ENCODE results near the gene TRIM37. TPM values are rescaled to one million over a fixed set of nuclear protein-coding genes. Genes with fewer than 3 reads are reported as not detected.

TRIM37 gene
- total RNA-seq, 1 experiment from 2014 or later: 37.7 TPM

- Histone ChIP-seq H3K36me3 (ENCODE audit: control insufficient read depth, insufficient read depth, low read length) (no peaks in the 10 kb centered on the region), H3K27me3 (replicated peaks; ENCODE audit: control insufficient read depth, insufficient read depth, low read length) (no peaks in the 10 kb centered on the region), H3K9me3 (no peaks in the 10 kb centered on the region), H3K4me1 (no peaks in the 10 kb centered on the region), H3K4me3 (ENCODE audit: low read depth, low read length) (no peak overlapping the region)
- no peak for TF ChIP-seq CTCF (IDR thresholded peaks at IDR 0.05; ENCODE audit: insufficient read depth in 1 of 2, low read depth in 1 of 2, low read length in 1 of 2, severe bottlenecking in 1 of 2, unreplicated experiment in 1 of 2)
- Mint-ChIP-seq H3K4me1 (ENCODE audit: low read depth, unreplicated experiment) (no peaks in the 10 kb centered on the region), H3K36me3 (ENCODE audit: insufficient read depth, unreplicated experiment) (no peaks in the 10 kb centered on the region), H3K4me3 (ENCODE audit: unreplicated experiment) (no peak overlapping the region), H3K27ac (ENCODE audit: unreplicated experiment) (no peak overlapping the region), H3K9me3 (ENCODE audit: unreplicated experiment) (no peaks in the 10 kb centered on the region), H3K27me3 (ENCODE audit: insufficient read depth, unreplicated experiment) (no peaks in the 10 kb centered on the region)
- intact Hi-C loops (cut with micrococcal nuclease; ENCODE audit: unreplicated experiment): no loop called here
- CTCF ChIA-PET: no interaction called here
- no peak for DNase-seq
- POLR2A ChIA-PET: no interaction called here
- no TSS peak for BruUV-seq (replicated peaks)
Measured at GRCh38 chr17:58982626-58983025, 124.1 kb downstream of the TRIM37 start.

- CTCF ChIA-PET: no interaction called here
- Mint-ChIP-seq H3K9me3 (ENCODE audit: unreplicated experiment) (no peaks in the 10 kb centered on the region), H3K27ac (ENCODE audit: unreplicated experiment) (no peak overlapping the region), H3K4me3 (ENCODE audit: unreplicated experiment) (no peak overlapping the region), H3K4me1 (ENCODE audit: low read depth, unreplicated experiment) (no peaks in the 10 kb centered on the region), H3K36me3 (ENCODE audit: insufficient read depth, unreplicated experiment) (no peaks in the 10 kb centered on the region), H3K27me3 (ENCODE audit: insufficient read depth, unreplicated experiment) (no peaks in the 10 kb centered on the region)
- no peaks in the 10 kb centered on the region for H3K36me3 ChIP-seq (ENCODE audit: control insufficient read depth, insufficient read depth, low read length)
- no peak for DNase-seq
- POLR2A ChIA-PET: no interaction called here
- no peaks in the 10 kb centered on the region for H3K4me1 ChIP-seq
- no peak for TF ChIP-seq CTCF (IDR thresholded peaks at IDR 0.05; ENCODE audit: insufficient read depth in 1 of 2, low read depth in 1 of 2, low read length in 1 of 2, severe bottlenecking in 1 of 2, unreplicated experiment in 1 of 2)
- intact Hi-C loops (cut with micrococcal nuclease; ENCODE audit: unreplicated experiment): no loop called here
- no peaks in the 10 kb centered on the region for H3K27me3 ChIP-seq (replicated peaks; ENCODE audit: control insufficient read depth, insufficient read depth, low read length)
- no peaks in the 10 kb centered on the region for H3K9me3 ChIP-seq
- BruUV-seq (replicated peaks): no TSS peak
- H3K4me3 ChIP-seq (ENCODE audit: low read depth, low read length): no peak overlapping the region
Measured at GRCh38 chr17:58980706-58981481, 125.8 kb downstream of the TRIM37 start.

GRCh38 chr17:58976541-58976940 is 130.1 kb downstream of the TRIM37 start:
- Histone ChIP-seq H3K36me3 (ENCODE audit: control insufficient read depth, insufficient read depth, low read length) (no peaks in the 10 kb centered on the region), H3K4me1 (no peaks in the 10 kb centered on the region), H3K27me3 (replicated peaks; ENCODE audit: control insufficient read depth, insufficient read depth, low read length) (no peaks in the 10 kb centered on the region), H3K9me3 (no peaks in the 10 kb centered on the region), H3K4me3 (ENCODE audit: low read depth, low read length) (no peak overlapping the region)
- Mint-ChIP-seq H3K36me3 (ENCODE audit: insufficient read depth, unreplicated experiment) (no peaks in the 10 kb centered on the region), H3K9me3 (ENCODE audit: unreplicated experiment) (no peaks in the 10 kb centered on the region), H3K4me3 (ENCODE audit: unreplicated experiment) (no peak overlapping the region), H3K27me3 (ENCODE audit: insufficient read depth, unreplicated experiment) (no peaks in the 10 kb centered on the region), H3K4me1 (ENCODE audit: low read depth, unreplicated experiment) (no peaks in the 10 kb centered on the region), H3K27ac (ENCODE audit: unreplicated experiment) (no peak overlapping the region)
- POLR2A ChIA-PET: no interaction called here
- DNase-seq: no peak
- intact Hi-C loops (cut with micrococcal nuclease; ENCODE audit: unreplicated experiment): loop anchor here (1.0 kb wide), 1 partner anchor 12 kb away; no protein-coding TSS in a partner anchor
- no peak for TF ChIP-seq CTCF (IDR thresholded peaks at IDR 0.05; ENCODE audit: insufficient read depth in 1 of 2, low read depth in 1 of 2, low read length in 1 of 2, severe bottlenecking in 1 of 2, unreplicated experiment in 1 of 2)
- CTCF ChIA-PET: no interaction called here
- no TSS peak for BruUV-seq (replicated peaks)

Data from Caco-2 (cell line).